Osteoblast (primary cell): ENCODE data around the gene FBXO41. TPM values are rescaled to one million over a fixed set of nuclear protein-coding genes. Genes with fewer than 3 reads are reported as not detected.

Experiments used
- DNase-seq: peaks from one replicate; pipeline ENCODE4 v3.0.0; 2011; ENCODE audit warnings: low spot score, mixed read lengths; ENCODE audit not compliant: insufficient read length; ENCODE audit errors: missing footprints
- H2AFZ ChIP-seq: 2 replicates; pipeline ENCODE4 v1.6.0; 2011; ENCODE audit warnings: mild to moderate bottlenecking, low read length
- H3K27ac ChIP-seq: 2 replicates; pipeline ENCODE4 v1.5.1; 2011; ENCODE audit warnings: mild to moderate bottlenecking, low read depth, low read length, moderate library complexity
- H3K27me3 ChIP-seq: 2 replicates; pipeline ENCODE4 v1.6.0; 2012; ENCODE audit warnings: mild to moderate bottlenecking, control low read depth, inconsistent platforms, low read length, moderate library complexity; ENCODE audit not compliant: insufficient read depth
- H3K36me3 ChIP-seq: 2 replicates; pipeline ENCODE4 v1.5.1; 2011; ENCODE audit warnings: mild to moderate bottlenecking, low read length, control low read depth, moderate library complexity; ENCODE audit not compliant: insufficient read depth
- H3K4me1 ChIP-seq: 2 replicates; pipeline ENCODE4 v1.5.1; 2011; ENCODE audit warnings: mild to moderate bottlenecking, low read length, control low read depth, moderate library complexity; ENCODE audit not compliant: insufficient read depth
- H3K4me2 ChIP-seq: 2 replicates; pipeline ENCODE4 v1.6.0; 2011; ENCODE audit warnings: mild to moderate bottlenecking, low read length; ENCODE audit not compliant: insufficient read depth
- H3K4me3 ChIP-seq: fragments of 200-600 bp; sonication (generic); 3 replicates; pipeline ENCODE4 v1.5.1; 2012; ENCODE audit warnings: mild to moderate bottlenecking, low read length, inconsistent platforms; ENCODE audit not compliant: insufficient read depth
- H3K79me2 ChIP-seq: 2 replicates; pipeline ENCODE4 v1.6.0; 2012; ENCODE audit warnings: mild to moderate bottlenecking, low read length, control low read depth, inconsistent platforms; ENCODE audit not compliant: insufficient read depth
- H3K9me3 ChIP-seq: 2 replicates; pipeline ENCODE4 v1.5.1; 2011; ENCODE audit warnings: low read depth, low read length, control low read depth
- H4K20me1 ChIP-seq: 2 replicates; pipeline ENCODE4 v1.6.0; 2012; ENCODE audit warnings: mild to moderate bottlenecking, low read length, control low read depth; ENCODE audit not compliant: insufficient read depth
- CTCF ChIP-seq: IDR thresholded peaks from 2 replicates; pipeline ENCODE4 v1.5.1; 2011; ENCODE audit warnings: mild to moderate bottlenecking, low read depth, low read length, moderate library complexity; ENCODE audit errors: extremely low read depth
- total RNA-seq: library from RNA; depleted of rRNA; stranded (reverse); fragments of >200 nt; gene quantifications from 2 replicates; pipeline ENCODE4 v1.2.3, GENCODE V29; 2012

FBXO41 gene
- total RNA-seq, 1 donor = 0.36 TPM

- no peaks in the 10 kb centered on the region for H3K4me1 ChIP-seq
- H3K4me2 ChIP-seq = no peak overlapping the region
- H4K20me1 ChIP-seq = peaks cover 16% of the 10 kb centered on the region
- TF ChIP-seq CTCF = no peak
- no peak overlapping the region for H3K27ac ChIP-seq
- no peaks in the 10 kb centered on the region for H3K27me3 ChIP-seq
- H3K4me3 ChIP-seq = no peak overlapping the region
- peaks cover 31% of the 10 kb centered on the region for H3K36me3 ChIP-seq
- no peak overlapping the region for H2AFZ ChIP-seq
- H3K9me3 ChIP-seq = no peaks in the 10 kb centered on the region
- H3K79me2 ChIP-seq = no peaks in the 10 kb centered on the region
- peak; percentile 64 for DNase-seq
Measured at GRCh38 chr2:73255907-73256617, 28.2 kb downstream of the FBXO41 start.

- Histone ChIP-seq H4K20me1 (peaks cover 16% of the 10 kb centered on the region), H3K4me2 (no peak overlapping the region), H3K27me3 (no peaks in the 10 kb centered on the region), H3K79me2 (no peaks in the 10 kb centered on the region), H3K4me3 (no peak overlapping the region), H3K36me3 (peaks cover 40% of the 10 kb centered on the region), H3K4me1 (no peaks in the 10 kb centered on the region), H3K27ac (no peak overlapping the region), H2AFZ (no peak overlapping the region), H3K9me3 (no peaks in the 10 kb centered on the region)
- DNase-seq = peak; percentile 35
- no peak for TF ChIP-seq CTCF
Measured at GRCh38 chr2:73255007-73255644, 29.2 kb downstream of the FBXO41 start.

GRCh38 chr2:73254343-73255006 lies 29.8 kb downstream of the FBXO41 start:
- H3K4me1 ChIP-seq = no peaks in the 10 kb centered on the region
- H3K4me3 ChIP-seq = no peak overlapping the region
- no peak for TF ChIP-seq CTCF
- no peak overlapping the region for H3K4me2 ChIP-seq
- peaks cover 16% of the 10 kb centered on the region for H4K20me1 ChIP-seq
- no peak overlapping the region for H2AFZ ChIP-seq
- peaks cover 47% of the 10 kb centered on the region for H3K36me3 ChIP-seq
- H3K9me3 ChIP-seq = no peaks in the 10 kb centered on the region
- no peak overlapping the region for H3K27ac ChIP-seq
- no peaks in the 10 kb centered on the region for H3K79me2 ChIP-seq
- no peaks in the 10 kb centered on the region for H3K27me3 ChIP-seq
- peak; percentile 52 for DNase-seq

GRCh38 chr2:73253901-73254300 lies 30.4 kb downstream of the FBXO41 start:
- Histone ChIP-seq H3K36me3 (peaks cover 52% of the 10 kb centered on the region), H4K20me1 (peaks cover 16% of the 10 kb centered on the region)

More at GRCh38 chr2:73253901-73254300, 30.4 kb downstream of the FBXO41 start:
- Histone ChIP-seq H3K9me3 (no peaks in the 10 kb centered on the region), H3K4me3 (no peak overlapping the region), H3K79me2 (no peaks in the 10 kb centered on the region), H2AFZ (no peak overlapping the region), H3K4me2 (no peak overlapping the region), H3K27me3 (no peaks in the 10 kb centered on the region), H3K27ac (no peak overlapping the region), H3K4me1 (no peaks in the 10 kb centered on the region)
- TF ChIP-seq CTCF = no peak
- no peak for DNase-seq
